ENCODE measurements around the gene SCP2. TPM values are rescaled to one million over a fixed set of nuclear protein-coding genes. Genes with fewer than 3 reads are reported as not detected.

The SCP2 gene
- total and polyA plus RNA-seq, 2 of the 4 experiments (the other 2 are of a cell fraction), result 70.4 to 83.1 TPM

GRCh38 chr1:53093778-53094532 lies 166.9 kb downstream of the SCP2 start:
- no peak overlapping the region for H3K4me3 ChIP-seq (ENCODE audit: insufficient read depth, low read depth, low read length)
- no peak overlapping the region for H4K5ac ChIP-seq (ENCODE audit: low read depth, low read length)
- WGBS, 2 experiments (ENCODE audit: extremely low coverage in 2 of 2, insufficient read length in 1 of 2), result 93% methylated on average over 6 of the region's 20 CpGs; no CpG with 5 or more reads in 1 of the 2 experiments
- BruUV-seq (replicated peaks), result no TSS peak
- peak overlapping the region; percentile 60; the same call in 1 of the 2 replicates for H4K91ac ChIP-seq (ENCODE audit: insufficient read depth, low read depth, low read length)
- H2AK9ac ChIP-seq (replicated peaks; ENCODE audit: low read depth, low read length, poor library complexity), result peak overlapping the region; percentile 75
- H3K9ac ChIP-seq (ENCODE audit: low read depth, low read length), result no peak overlapping the region
- no peaks in the 10 kb centered on the region for H3K36me3 ChIP-seq (ENCODE audit: control insufficient read depth, insufficient read depth, low read length)
- H2AK5ac ChIP-seq (ENCODE audit: low read depth, low read length), result peak overlapping the region; percentile 67
- no peak overlapping the region for H3K14ac ChIP-seq (replicated peaks; ENCODE audit: low read depth, low read length)
- H2BK20ac ChIP-seq (ENCODE audit: low read depth, low read length), result 0 out of 2 replicates have a peak overlapping the region, but pooled peaks have one; percentile 48
- no peak overlapping the region for H3K4me2 ChIP-seq (ENCODE audit: low read depth, low read length)
- POLR2A ChIA-PET (ENCODE audit: unreplicated experiment), result no interaction called here
- H3K27me3 ChIP-seq (ENCODE audit: control insufficient read depth, insufficient read depth, low read length), result no peaks in the 10 kb centered on the region
- peaks cover 10% of the 10 kb centered on the region for H3K4me1 ChIP-seq (ENCODE audit: control insufficient read depth, insufficient read depth, low read length)
- no peak overlapping the region for H4K8ac ChIP-seq (ENCODE audit: low read depth in 2 of 2, low read length in 2 of 2)
- no peak overlapping the region for H3K18ac ChIP-seq (ENCODE audit: low read depth, low read length)
- H2BK120ac ChIP-seq (ENCODE audit: low read depth, low read length), result no peak overlapping the region
- H3K79me1 ChIP-seq (ENCODE audit: low read depth in 1 of 2, low read length in 2 of 2), result no peaks in the 10 kb centered on the region
- peak overlapping the region; percentile 41 for H2AFZ ChIP-seq (replicated peaks; ENCODE audit: low read length, poor library complexity)
- peak overlapping the region; percentile 23; the same call in 1 of the 2 replicates for H3K4ac ChIP-seq (ENCODE audit: low read depth, low read length)
- H2BK5ac ChIP-seq (ENCODE audit: low read depth, low read length, poor library complexity, severe bottlenecking), result no peak overlapping the region
- 0 out of 2 replicates have a peak overlapping the region, but pooled peaks have one; percentile 12 for H3K23ac ChIP-seq (ENCODE audit: low read depth, low read length)
- no peaks in the 10 kb centered on the region for H3K9me3 ChIP-seq (ENCODE audit: control insufficient read depth, insufficient read depth, low read length)
- H4K20me1 ChIP-seq (ENCODE audit: insufficient read depth, low read length), result no peaks in the 10 kb centered on the region
- H2BK15ac ChIP-seq (ENCODE audit: low read depth, low read length), result peak overlapping the region; percentile 35; the same call in 2 of the 3 replicates
- dilution Hi-C loops (cut with HindIII; ENCODE audit: low sequenced_read_pairs, unreplicated experiment), result no loop called here
- in situ Hi-C loops (cut with MboI; ENCODE audit: low sequenced_read_pairs), result no loop called here
- DNase-seq, result no peak
- peaks cover 18% of the 10 kb centered on the region for H3K9me1 ChIP-seq (ENCODE audit: insufficient read depth, low read length)
- intact Hi-C loops (cut with micrococcal nuclease), result no loop called here
- CTCF ChIA-PET, result no interaction called here
- no peak for ATAC-seq (ENCODE audit: low read depth)
- no peak overlapping the region for H3K56ac ChIP-seq (ENCODE audit: extremely low read depth, insufficient read depth, low read length)
- H3K27ac ChIP-seq (ENCODE audit: insufficient read depth, low read length), result no peak overlapping the region
- TF ChIP-seq MAZ (IDR thresholded peaks at IDR 0.05; ENCODE audit: borderline replicate concordance, low read depth, low read length) (no peak), RCOR1 (IDR thresholded peaks at IDR 0.05; ENCODE audit: insufficient replicate concordance, low read length) (no peak), MXI1 (IDR thresholded peaks at IDR 0.05; ENCODE audit: borderline replicate concordance, low read depth, low read length) (no peak), NFE2L2 (IDR thresholded peaks at IDR 0.05; ENCODE audit: low read depth, low read length) (no peak), FOS (IDR thresholded peaks at IDR 0.05; ENCODE audit: low read depth, low read length) (no peak), CEBPB (IDR thresholded peaks at IDR 0.05; ENCODE audit: low read depth, low read length) (no peak), RAD21 (IDR thresholded peaks at IDR 0.05; ENCODE audit: low read length) (no peak), SMC3 (IDR thresholded peaks at IDR 0.05; ENCODE audit: low read depth, low read length) (no peak), CHD1 (IDR thresholded peaks at IDR 0.05; ENCODE audit: low read depth, low read length) (no peak), MAFK (IDR thresholded peaks at IDR 0.05; ENCODE audit: low read depth, low read length) (no peak), RFX5 (IDR thresholded peaks at IDR 0.05; ENCODE audit: low read depth, low read length) (no peak), ELK1 (IDR thresholded peaks at IDR 0.05; ENCODE audit: borderline replicate concordance, low read depth, low read length) (no peak), POLR2A (IDR thresholded peaks at IDR 0.05; ENCODE audit: low read depth, low read length) (no peak), BHLHE40 (IDR thresholded peaks at IDR 0.05; ENCODE audit: low read depth, low read length) (no peak)
- TF ChIP-seq, protein P1, sequence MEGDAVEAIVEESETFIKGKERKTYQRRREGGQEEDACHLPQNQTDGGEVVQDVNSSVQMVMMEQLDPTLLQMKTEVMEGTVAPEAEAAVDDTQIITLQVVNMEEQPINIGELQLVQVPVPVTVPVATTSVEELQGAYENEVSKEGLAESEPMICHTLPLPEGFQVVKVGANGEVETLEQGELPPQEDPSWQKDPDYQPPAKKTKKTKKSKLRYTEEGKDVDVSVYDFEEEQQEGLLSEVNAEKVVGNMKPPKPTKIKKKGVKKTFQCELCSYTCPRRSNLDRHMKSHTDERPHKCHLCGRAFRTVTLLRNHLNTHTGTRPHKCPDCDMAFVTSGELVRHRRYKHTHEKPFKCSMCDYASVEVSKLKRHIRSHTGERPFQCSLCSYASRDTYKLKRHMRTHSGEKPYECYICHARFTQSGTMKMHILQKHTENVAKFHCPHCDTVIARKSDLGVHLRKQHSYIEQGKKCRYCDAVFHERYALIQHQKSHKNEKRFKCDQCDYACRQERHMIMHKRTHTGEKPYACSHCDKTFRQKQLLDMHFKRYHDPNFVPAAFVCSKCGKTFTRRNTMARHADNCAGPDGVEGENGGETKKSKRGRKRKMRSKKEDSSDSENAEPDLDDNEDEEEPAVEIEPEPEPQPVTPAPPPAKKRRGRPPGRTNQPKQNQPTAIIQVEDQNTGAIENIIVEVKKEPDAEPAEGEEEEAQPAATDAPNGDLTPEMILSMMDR (conservative IDR thresholded peaks at IDR 0.05; ENCODE audit: low read depth, low read length), result no peak
